Stimulated activated CD8-positive, alpha-beta memory T cell treated with anti-CD3 and anti-CD28 coated beads, Interleukin-4, amount 100 ng/mL, for 4 hours (primary cell): ENCODE data around the gene FXR2.

ENCODE experiments used
- DNase-seq, 2 donors: peaks; one replicate each; pipeline ENCODE4 v3.0.0-alpha.2; 2020; ENCODE audit warnings: low read depth in 2 of 2, low spot score in 1 of 2

FXR2 gene

DNA sequence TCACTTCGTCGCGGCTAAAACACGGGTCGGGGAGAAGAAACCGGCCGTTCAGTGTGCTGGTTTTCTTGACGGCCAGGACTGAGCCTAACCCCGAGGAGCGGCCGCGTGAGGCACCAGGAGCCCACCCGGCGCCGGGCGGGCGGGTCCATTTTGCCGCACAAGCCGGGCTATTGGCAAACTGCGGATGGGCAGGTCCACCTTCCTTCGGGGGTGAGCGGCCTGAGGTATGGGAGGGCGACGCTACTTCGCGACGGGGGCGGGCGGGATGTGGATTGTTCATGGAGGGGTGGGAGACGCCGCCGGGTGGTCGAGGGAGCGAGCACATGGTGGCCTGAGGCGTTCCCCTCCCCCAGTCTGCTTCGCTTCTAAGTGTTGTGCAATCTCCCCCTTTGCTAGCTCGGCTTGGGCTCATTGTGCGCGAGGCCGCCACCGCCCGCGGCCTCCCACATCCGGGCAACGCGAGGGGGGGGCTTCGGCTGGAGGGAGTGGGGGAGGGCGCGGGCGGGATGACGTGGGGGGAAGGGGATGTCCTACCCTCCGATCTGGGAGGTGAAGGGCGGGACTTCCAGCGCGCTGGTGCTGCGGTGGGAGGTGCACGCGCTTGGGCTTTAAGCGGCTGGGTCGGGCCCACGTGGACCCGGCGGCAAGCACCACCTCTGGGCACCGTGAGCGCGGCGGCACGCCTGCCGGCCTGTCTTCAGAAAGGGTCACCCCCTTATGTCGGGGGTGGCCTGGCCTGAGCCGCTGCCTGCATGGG, 41.2 kb downstream of the FXR2 start:
- DNase-seq, result peak; percentile 77 to 88

DNA sequence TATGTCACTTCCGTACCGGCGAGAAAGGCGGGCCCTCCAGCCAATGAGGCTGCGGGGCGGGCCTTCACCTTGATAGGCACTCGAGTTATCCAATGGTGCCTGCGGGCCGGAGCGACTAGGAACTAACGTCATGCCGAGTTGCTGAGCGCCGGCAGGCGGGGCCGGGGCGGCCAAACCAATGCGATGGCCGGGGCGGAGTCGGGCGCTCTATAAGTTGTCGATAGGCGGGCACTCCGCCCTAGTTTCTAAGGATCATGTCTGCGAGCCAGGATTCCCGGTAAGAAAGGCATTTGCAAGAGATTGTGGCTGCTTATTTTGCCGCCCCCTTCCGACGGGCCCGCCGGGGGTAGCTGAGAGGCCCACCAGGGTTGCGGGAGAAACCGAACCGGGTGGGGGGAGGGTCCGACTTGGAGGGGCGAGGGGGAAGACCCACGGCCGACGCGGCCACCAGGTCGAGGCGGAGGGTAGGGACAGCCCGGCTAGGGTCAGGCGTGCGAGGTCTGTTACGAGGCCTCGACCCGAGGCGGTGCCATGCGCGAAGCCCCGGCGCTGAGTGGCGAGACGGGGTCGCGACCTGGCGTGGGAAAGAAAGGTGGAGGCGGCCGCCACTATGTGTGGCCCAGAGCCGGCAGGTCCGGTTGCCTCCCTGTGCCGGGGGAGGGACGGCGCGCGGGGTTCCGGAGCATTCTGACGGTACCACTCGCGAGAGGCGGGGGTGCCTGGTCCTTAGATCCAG, 41.9 kb downstream of the FXR2 start:
- peak; percentile 99 to 100 for DNase-seq

DNA sequence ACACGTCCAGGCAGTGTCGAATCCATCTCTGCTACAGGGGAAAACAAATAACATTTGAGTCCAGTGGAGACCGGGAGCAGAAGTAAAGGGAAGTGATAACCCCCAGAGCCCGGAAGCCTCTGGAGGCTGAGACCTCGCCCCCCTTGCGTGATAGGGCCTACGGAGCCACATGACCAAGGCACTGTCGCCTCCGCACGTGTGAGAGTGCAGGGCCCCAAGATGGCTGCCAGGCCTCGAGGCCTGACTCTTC, 42.4 kb downstream of the FXR2 start:
- no peak for DNase-seq

DNA sequence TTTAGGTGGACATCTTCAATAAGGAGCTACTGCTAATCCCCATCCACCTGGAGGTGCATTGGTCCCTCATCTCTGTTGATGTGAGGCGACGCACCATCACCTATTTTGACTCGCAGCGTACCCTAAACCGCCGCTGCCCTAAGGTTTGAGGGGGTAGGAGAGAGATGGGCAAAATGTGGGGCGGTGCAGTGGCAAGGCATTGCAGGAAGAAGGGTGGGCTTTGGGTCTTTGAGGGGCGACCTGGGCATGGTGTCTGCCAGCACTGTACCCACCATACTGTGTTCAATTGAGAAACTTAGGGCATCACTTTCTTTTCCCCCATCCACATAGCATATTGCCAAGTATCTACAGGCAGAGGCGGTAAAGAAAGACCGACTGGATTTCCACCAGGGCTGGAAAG, 44.3 kb downstream of the FXR2 start:
- DNase-seq, result no peak

DNA sequence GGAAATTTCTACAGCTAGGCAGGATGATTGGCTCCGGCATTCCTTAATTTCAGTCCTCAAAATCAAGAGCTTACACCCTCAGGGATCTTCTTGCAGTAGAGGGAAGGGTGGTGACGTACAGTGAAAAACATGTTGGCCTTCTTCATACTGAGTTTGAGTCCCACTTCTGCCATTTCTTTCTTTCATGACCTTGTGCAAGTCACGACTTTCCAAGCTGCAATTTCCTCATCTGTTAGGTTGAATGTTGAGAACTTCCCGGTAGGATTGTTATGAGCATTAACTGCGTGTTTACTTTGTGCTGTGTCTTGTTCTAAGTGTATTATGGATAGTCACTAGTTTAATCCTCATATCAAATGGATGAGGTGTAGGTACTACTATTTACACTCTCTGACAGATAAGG, 45.1 kb downstream of the FXR2 start:
- no peak for DNase-seq

DNA sequence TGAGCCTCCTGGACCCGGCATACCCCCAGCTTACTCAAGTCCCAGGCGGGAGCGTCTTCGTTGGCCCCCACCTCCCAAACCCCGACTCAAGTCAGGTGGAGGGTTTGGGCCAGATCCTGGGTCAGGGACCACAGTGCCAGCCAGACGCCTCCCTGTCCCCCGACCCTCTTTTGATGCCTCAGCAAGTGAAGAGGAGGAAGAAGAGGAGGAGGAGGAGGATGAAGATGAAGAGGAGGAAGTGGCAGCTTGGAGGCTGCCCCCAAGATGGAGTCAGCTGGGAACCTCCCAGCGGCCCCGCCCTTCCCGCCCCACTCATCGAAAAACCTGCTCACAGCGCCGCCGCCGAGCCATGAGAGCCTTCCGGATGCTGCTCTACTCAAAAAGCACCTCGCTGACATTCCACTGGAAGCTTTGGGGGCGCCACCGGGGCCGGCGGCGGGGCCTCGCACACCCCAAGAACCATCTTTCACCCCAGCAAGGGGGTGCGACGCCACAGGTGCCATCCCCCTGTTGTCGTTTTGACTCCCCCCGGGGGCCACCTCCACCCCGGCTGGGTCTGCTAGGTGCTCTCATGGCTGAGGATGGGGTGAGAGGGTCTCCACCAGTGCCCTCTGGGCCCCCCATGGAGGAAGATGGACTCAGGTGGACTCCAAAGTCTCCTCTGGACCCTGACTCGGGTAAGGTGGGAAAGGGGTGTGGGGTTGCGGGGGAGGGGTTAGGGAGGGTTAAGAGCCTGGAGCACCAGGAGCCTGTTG, 51.4 kb downstream of the FXR2 start:
- DNase-seq, result no peak

DNA sequence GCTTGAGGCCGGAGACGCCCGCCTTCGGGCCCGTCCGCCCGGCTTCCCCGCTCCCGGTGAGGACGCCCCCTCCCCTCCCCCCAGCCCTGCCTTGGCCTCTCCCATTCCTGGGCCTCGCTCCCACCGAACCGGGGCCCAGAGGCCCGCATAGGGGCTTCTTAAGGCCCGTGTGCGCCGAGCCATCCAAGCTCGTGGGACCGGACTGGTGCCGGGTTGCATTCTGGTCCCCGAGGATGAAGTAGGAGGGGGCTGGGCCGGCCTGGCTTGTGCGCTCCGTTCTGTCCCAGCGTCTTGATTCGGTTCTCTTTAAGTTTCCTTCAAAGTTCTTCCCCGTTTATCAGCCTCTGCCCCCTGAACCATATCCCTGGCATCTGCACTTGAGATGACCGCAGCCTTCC, 52.5 kb downstream of the FXR2 start:
- no peak for DNase-seq

DNA sequence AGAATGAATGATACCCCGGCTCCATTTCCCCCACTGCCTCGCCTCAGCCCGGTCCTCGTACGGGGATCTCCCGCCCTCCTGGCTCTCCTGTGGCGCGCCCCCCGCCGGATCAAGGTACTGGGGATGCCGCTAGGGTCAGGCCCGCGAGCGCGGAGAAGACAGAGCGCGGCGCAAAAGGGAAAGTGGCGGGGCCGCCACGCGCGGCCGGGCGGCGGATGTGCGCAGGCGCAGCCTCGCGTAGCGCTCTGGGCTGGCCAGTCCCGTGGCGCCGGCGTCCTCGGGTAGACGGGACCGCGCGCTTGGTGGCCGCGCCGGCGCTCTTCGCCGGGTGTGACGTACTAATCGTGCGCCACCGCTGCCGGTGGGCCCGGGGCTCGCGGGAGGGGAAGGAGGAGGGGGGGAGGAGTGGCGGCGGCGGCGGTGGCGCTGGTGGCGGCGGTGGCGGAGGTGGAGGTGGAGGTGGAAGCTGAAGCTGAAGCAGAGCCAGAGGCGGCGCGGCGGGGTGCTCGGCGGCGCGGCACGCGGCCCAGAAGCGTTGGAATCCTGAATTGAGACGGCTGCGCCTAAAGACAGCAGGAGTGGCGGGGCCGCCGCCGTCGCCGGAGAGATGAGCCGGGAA, 53.0 kb downstream of the FXR2 start, which contains the start of gene SENP3:
SENP3 (plus strand) TSS at position 331 of the 619 bp plus-strand sequence. CDS start 1,158 bp downstream, outside the sequence.
- peak; percentile 68 to 83 for DNase-seq

DNA sequence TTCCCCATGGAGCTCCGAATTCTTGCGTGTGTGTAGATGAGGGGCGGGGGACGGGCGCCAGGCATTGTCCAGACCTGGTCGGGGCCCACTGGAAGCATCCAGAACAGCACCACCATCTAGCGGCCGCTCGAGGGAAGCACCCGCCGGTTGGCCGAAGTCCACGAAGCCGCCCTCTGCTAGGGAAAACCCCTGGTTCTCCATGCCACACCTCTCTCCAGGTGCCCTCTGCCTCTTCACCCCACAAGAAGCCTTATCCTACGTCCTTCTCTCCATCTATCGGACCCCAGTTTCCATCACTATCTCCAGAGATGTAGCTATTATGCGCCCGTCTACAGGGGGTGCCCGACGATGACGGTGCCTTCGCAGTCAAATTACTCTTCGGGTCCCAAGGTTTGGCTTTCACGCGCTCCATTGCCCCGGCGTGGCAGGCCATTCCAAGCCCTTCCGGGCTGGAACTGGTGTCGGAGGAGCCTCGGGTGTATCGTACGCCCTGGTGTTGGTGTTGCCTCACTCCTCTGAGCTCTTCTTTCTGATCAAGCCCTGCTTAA, 53.6 kb downstream of the FXR2 start:
- peak; percentile 59 to 65 for DNase-seq

DNA sequence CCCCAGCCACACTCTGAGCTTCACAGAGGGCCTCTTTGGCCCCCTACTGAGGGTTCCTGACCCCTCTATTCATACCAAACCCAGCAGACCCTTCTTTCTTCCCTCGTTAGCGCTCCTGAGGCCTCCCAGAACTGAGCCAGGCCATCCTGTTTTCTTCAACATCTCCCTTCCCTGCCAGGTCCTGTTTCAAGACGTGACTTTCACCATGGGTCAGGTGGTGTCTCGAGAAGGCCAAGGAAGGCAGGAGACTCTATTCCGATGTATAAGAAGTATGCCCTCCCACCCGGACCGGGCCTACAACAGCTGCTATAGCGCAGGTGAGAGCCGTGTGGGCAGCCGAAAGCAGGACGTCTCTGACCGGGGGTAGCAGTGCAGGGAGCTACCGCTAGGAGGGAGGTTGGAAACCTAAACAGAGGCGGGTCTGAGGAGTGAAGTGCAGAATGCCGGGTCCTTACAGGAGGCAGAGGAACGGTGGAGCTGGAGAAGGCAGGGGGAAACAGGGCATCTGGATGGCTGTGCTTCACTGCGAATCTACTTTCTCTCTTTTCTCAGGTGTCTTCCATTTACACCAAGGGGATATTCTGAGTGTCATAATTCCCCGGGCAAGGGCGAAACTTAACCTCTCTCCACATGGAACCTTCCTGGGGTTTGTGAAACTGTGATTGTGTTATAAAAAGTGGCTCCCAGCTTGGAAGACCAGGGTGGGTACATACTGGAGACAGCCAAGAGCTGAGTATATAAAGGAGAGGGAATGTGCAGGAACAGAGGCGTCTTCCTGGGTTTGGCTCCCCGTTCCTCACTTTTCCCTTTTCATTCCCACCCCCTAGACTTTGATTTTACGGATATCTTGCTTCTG, 54.3 kb downstream of the FXR2 start:
- no peak for DNase-seq

DNA sequence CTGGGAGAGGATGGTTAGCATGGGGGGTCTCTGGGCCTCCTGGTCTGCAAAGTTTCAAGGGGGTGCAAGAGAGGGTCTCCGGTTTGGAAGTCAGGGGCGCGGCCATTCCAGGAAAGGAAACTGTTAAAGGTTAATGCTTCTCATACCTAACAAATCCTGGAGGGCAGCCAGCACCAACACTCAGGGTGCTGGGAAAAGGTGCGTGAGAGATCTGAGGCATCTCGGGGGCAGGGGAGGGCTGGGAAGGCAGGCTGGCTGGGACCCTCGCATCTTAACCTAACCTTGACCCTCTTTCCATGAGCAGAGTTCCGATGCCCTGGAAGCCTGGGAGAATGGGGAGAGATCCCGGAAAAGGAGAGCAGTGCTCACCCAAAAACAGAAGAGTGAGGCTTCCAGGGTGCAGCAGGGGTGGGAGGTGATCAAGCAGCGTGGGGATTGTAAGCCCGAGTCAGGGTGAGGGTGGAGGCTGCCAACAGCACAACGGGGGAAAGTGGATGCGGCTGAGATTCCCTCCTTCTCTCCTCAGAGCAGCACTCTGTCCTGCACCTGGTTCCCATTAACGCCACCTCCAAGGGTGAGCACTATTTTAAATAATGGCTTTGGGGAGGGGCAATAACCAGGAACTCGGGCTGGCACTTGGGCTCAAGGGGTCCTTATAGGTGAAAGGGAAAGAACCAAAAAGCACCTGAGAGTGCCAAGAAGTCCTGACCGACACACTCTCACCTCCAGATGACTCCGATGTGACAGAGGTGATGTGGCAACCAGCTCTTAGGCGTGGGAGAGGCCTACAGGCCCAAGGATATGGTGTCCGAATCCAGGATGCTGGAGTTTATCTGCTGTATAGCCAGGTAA, 55.2 kb downstream of the FXR2 start:
- DNase-seq, result no peak

DNA sequence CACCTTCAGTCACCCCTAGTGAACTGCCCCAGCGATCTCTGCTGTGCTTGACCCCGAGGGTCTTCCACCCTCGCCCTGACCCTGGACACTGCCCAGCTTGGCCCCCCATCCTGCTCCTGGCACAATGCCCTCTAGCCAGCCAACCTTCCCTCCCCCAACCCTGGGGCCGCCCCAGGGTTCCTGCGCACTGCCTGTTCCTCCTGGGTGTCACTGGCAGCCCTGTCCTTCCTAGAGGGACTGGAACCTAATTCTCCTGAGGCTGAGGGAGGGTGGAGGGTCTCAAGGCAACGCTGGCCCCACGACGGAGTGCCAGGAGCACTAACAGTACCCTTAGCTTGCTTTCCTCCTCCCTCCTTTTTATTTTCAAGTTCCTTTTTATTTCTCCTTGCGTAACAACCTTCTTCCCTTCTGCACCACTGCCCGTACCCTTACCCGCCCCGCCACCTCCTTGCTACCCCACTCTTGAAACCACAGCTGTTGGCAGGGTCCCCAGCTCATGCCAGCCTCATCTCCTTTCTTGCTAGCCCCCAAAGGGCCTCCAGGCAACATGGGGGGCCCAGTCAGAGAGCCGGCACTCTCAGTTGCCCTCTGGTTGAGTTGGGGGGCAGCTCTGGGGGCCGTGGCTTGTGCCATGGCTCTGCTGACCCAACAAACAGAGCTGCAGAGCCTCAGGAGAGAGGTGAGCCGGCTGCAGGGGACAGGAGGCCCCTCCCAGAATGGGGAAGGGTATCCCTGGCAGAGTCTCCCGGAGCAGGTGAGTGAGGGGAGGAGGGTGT, 56.0 kb downstream of the FXR2 start, which contains the start of gene TNFSF13:
TNFSF13 (plus strand) TSS at position 207 of the 776 bp plus-strand sequence; CDS start at position 497, 290 bp downstream.
- DNase-seq, result no peak

DNA sequence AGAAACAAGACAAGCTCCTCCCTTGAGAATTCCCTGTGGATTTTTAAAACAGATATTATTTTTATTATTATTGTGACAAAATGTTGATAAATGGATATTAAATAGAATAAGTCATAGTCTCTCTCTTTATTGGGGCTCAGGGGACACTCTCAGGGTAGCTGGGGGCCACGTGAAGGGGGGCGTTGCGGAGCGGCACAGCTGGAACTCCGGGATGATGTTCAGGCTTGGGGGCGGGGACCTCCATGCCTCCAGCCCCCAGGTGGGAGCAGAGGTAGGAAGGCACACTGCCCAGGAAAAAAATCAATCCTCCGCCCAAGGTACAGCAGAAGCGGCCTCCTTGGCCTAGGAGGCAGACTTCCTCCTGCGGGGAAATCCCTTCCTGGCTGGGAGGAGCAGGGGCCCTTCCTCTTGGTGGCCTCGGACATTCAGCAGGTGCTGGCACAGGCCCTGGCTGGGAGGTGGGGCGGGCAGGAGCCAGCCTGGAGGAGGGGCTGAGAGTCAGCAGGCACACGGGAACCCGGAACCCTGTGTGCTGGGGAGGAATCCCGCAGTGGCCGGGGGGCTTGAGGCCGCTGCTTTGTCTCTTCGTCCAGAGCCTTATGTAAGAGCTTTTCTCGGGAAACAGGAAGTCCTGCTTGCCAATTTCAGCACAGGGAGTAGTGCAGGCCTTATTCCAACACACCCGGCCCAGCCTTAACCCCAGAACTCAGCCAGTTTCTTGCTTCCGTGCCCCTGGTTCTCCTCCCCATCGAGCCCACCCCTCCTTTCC, 56.7 kb downstream of the FXR2 start:
- DNase-seq, result no peak

DNA sequence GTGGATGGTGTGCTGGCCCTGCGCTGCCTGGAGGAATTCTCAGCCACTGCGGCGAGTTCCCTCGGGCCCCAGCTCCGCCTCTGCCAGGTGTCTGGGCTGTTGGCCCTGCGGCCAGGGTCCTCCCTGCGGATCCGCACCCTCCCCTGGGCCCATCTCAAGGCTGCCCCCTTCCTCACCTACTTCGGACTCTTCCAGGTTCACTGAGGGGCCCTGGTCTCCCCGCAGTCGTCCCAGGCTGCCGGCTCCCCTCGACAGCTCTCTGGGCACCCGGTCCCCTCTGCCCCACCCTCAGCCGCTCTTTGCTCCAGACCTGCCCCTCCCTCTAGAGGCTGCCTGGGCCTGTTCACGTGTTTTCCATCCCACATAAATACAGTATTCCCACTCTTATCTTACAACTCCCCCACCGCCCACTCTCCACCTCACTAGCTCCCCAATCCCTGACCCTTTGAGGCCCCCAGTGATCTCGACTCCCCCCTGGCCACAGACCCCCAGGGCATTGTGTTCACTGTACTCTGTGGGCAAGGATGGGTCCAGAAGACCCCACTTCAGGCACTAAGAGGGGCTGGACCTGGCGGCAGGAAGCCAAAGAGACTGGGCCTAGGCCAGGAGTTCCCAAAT, 57.4 kb downstream of the FXR2 start:
- DNase-seq, result no peak

DNA sequence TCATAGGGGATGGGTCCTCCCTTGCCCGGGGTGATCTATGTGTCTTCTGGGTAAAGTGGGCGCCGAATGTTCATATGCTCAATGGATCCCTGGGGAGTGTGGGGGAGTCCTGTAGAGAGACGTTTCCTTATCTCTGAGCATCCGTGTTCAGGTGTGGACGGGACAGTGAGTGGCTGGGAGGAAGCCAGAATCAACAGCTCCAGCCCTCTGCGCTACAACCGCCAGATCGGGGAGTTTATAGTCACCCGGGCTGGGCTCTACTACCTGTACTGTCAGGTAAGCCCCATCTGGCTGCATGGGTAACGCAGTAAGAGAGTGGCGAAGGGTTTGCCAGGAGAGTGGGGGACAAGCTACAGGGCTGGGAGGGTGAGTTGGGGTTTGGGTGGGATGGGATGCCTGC, 58.1 kb downstream of the FXR2 start:
- no peak for DNase-seq

DNA sequence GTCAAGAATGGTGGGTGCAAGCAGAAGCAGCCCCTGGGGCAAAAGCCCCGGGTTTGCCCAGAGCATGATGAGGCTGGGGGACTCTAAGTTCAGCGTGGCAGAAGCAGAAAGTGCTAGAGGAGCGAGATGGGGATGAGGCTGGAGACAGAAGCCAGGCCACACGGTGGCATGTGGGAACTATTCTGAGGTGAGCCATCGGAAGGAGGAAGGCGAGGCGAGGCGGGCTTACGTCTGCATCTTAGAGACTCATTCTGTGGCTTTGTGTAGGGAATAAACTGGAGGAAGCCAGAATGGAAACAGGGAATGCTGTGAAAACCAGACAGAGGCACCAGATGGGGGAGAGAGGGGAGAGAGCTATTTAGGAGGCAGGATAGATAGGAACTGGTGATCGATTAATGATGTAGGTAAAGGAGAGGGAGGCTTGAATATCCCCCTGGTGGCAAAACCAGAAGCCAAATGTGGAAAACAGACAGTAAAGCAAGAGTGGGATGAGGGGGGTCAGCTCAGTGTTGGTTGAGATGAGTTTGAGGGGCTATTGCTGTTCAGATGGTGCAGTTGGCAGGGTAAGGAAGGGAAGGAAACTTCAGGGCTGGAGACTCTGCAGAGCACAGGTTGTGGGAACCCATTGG, 59.3 kb downstream of the FXR2 start:
- no peak for DNase-seq

DNA sequence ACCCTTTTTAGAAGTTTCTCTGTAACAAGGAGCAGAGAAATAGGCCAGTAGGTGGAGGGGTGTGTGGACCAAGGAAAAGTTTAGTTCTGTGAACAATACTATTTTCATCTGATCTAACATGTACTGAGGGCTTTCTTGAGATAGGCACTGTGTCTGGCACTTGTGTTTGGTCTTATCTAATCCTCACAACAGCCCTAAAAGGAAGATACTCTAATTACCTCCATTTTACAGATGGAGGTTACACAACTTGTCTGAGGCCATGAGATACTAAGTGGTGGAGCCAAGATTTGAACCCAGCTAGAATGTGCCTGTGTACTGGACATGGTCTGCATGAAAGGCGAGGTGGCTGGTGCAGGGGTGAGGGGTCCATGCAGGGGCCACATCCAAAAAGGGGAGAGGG, 61.3 kb downstream of the FXR2 start:
- no peak for DNase-seq
